Mesenchymal stem cell (in vitro differentiated cells and primary cell): ENCODE data around the gene POU6F2.

Source experiments
- DNase-seq: peaks from one replicate; pipeline ENCODE4 v3.0.0-alpha.2; 2013
- H2AFZ ChIP-seq: one replicate; pipeline ENCODE4 v1.6.1; 2013; ENCODE audit warnings: low read depth, mild to moderate bottlenecking, control low read depth, inconsistent platforms, low read length, moderate library complexity
- H2AK5ac ChIP-seq: 2 replicates; pipeline ENCODE4 v1.6.1; 2013; ENCODE audit warnings: low read length, moderate library complexity, mild to moderate bottlenecking, inconsistent platforms; ENCODE audit not compliant: severe bottlenecking
- H2BK120ac ChIP-seq: one replicate; pipeline ENCODE4 v1.6.1; 2013; ENCODE audit warnings: low read depth, mild to moderate bottlenecking, inconsistent platforms, low read length, moderate library complexity
- H2BK12ac ChIP-seq, 2 experiments: one replicate each; pipeline ENCODE4 v1.6.1; 2013; ENCODE audit warnings: inconsistent platforms in 2 of 2, low read length in 2 of 2, mild to moderate bottlenecking in 2 of 2, moderate library complexity in 2 of 2, control low read depth in 1 of 2
- H2BK15ac ChIP-seq: one replicate; pipeline ENCODE4 v1.6.1; 2013; ENCODE audit warnings: mild to moderate bottlenecking, low read depth, inconsistent platforms; ENCODE audit not compliant: poor library complexity, severe bottlenecking
- H2BK5ac ChIP-seq: 2 replicates; pipeline ENCODE4 v1.6.1; 2013; ENCODE audit warnings: low read depth, mild to moderate bottlenecking, low read length, control low read depth, inconsistent platforms; ENCODE audit not compliant: poor library complexity, severe bottlenecking
- H3K14ac ChIP-seq, 2 experiments: one replicate each; pipeline ENCODE4 v1.6.1; 2013; ENCODE audit warnings: inconsistent platforms in 2 of 2, low read length in 2 of 2, control low read depth in 1 of 2, mild to moderate bottlenecking in 1 of 2, moderate library complexity in 1 of 2
- H3K18ac ChIP-seq, 2 experiments: one replicate each; pipeline ENCODE4 v1.6.1; 2013; ENCODE audit warnings: inconsistent platforms in 2 of 2, low read length in 2 of 2, control low read depth in 1 of 2, low read depth in 1 of 2, mild to moderate bottlenecking in 1 of 2
- H3K23ac ChIP-seq, 2 experiments: one replicate each; pipeline ENCODE4 v1.6.1; 2013; ENCODE audit warnings: inconsistent platforms in 2 of 2, low read length in 2 of 2, mild to moderate bottlenecking in 2 of 2, moderate library complexity in 2 of 2, control low read depth in 1 of 2
- H3K27ac ChIP-seq: 2 replicates; pipeline ENCODE4 v1.5.1; 2013; ENCODE audit warnings: mild to moderate bottlenecking, moderate library complexity, low read length, control low read depth, inconsistent platforms; ENCODE audit not compliant: poor library complexity, severe bottlenecking
- H3K27me3 ChIP-seq, 2 experiments: 2 replicates each; pipeline versions ENCODE4 v1.6.1 to v1.7.0; 2013; ENCODE audit warnings: low read length in 2 of 2, mild to moderate bottlenecking in 2 of 2, moderate library complexity in 2 of 2, control low read depth in 1 of 2, inconsistent platforms in 1 of 2; ENCODE audit not compliant: control insufficient read depth in 1 of 2, insufficient read depth in 1 of 2
- H3K36me3 ChIP-seq, 2 experiments: 2 replicates each; pipeline versions ENCODE4 v1.6.1 to v1.7.0; 2013; ENCODE audit warnings: low read length in 2 of 2, control low read depth in 1 of 2, inconsistent platforms in 1 of 2, low read depth in 1 of 2, mild to moderate bottlenecking in 1 of 2; ENCODE audit not compliant: insufficient read depth in 2 of 2, control insufficient read depth in 1 of 2
- H3K4ac ChIP-seq, 2 experiments: one replicate each; pipeline ENCODE4 v1.6.1; 2013; ENCODE audit warnings: inconsistent platforms in 2 of 2, low read length in 2 of 2, mild to moderate bottlenecking in 2 of 2, moderate library complexity in 2 of 2, control low read depth in 1 of 2, low read depth in 1 of 2
- H3K4me1 ChIP-seq: 2 replicates; pipeline ENCODE4 v1.6.1; 2013; ENCODE audit warnings: low read depth, low read length, control low read depth; ENCODE audit not compliant: control insufficient read depth, insufficient read depth
- H3K4me2 ChIP-seq: 2 replicates; pipeline ENCODE4 v1.6.1; 2013; ENCODE audit warnings: low read length, mild to moderate bottlenecking, inconsistent platforms; ENCODE audit not compliant: poor library complexity, severe bottlenecking
- H3K4me3 ChIP-seq, 2 experiments: 2 replicates each; pipeline versions ENCODE4 v1.5.1 to v1.7.0; 2013; ENCODE audit warnings: low read length in 2 of 2, mild to moderate bottlenecking in 2 of 2, control low read depth in 1 of 2, low read depth in 1 of 2; ENCODE audit not compliant: insufficient read depth in 1 of 2
- H3K79me1 ChIP-seq: replicated peaks from 2 replicates; pipeline ENCODE4 v1.6.1; 2013; ENCODE audit warnings: mild to moderate bottlenecking, control low read depth, low read length, inconsistent platforms; ENCODE audit not compliant: poor library complexity, severe bottlenecking
- H3K9ac ChIP-seq: 2 replicates; pipeline ENCODE4 v1.7.0; 2013; ENCODE audit warnings: mild to moderate bottlenecking, low read length, moderate library complexity
- H3K9me3 ChIP-seq: 2 replicates; pipeline ENCODE4 v1.7.0; 2013; ENCODE audit warnings: mild to moderate bottlenecking, low read length; ENCODE audit not compliant: control insufficient read depth
- H4K8ac ChIP-seq: one replicate; pipeline ENCODE4 v1.6.1; 2013; ENCODE audit warnings: inconsistent platforms, mild to moderate bottlenecking, low read length, moderate library complexity
- H4K91ac ChIP-seq: one replicate; pipeline ENCODE4 v1.6.1; 2013; ENCODE audit warnings: mild to moderate bottlenecking, low read length, inconsistent platforms
- WGBS: methylation state at CpG from one replicate; pipeline ENCODE4 v1.1.7; 2013; ENCODE audit warnings: mixed read lengths; 5-methylcytosine and 5-hydroxymethylcytosine counted together

POU6F2 gene

DNA sequence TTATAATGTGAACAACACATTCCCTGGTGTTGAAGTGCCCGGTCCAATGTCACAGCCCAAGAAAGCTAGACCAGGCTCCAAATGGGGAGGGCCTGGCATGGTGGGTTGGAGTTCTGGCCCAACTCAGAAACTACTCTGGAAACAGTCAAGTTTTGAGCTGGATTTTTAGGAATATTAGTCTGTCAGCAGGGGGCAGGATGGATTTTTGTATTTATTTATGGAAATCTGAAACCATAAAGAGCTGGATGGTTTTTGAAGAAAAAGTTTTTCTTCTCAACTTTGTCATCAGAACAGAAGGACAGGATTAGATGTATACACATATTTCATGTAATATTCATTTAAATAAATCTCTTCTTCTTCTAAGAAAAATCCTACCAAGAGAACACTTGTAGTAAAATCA, 97.5 kb downstream of the POU6F2 start:
- no peak overlapping the region for H3K27ac ChIP-seq
- H2AK5ac ChIP-seq: no peak overlapping the region
- no peaks in the 10 kb centered on the region for H3K36me3 ChIP-seq
- 91% methylated on average over 1 of the region's 1 CpG for WGBS
- no peak overlapping the region for H3K4me2 ChIP-seq
- no peak overlapping the region for H3K4me3 ChIP-seq
- H3K23ac ChIP-seq: no peak overlapping the region
- H2BK15ac ChIP-seq: no peak overlapping the region
- no peaks in the 10 kb centered on the region for H3K9me3 ChIP-seq
- no peak overlapping the region for H3K9ac ChIP-seq
- H3K27me3 ChIP-seq: peaks cover 0 to 6% of the 10 kb centered on the region in 2 experiments
- no peak overlapping the region for H2AFZ ChIP-seq
- H4K8ac ChIP-seq: no peak overlapping the region
- DNase-seq: no peak
- no peak overlapping the region for H2BK120ac ChIP-seq
- no peak overlapping the region for H3K14ac ChIP-seq
- H3K18ac ChIP-seq: no peak overlapping the region
- no peaks in the 10 kb centered on the region for H3K4me1 ChIP-seq
- no peak overlapping the region for H2BK12ac ChIP-seq
- no peak overlapping the region for H3K4ac ChIP-seq
- H3K79me1 ChIP-seq: no peaks in the 10 kb centered on the region
- H4K91ac ChIP-seq: no peak overlapping the region
- H2BK5ac ChIP-seq: no peak overlapping the region

DNA sequence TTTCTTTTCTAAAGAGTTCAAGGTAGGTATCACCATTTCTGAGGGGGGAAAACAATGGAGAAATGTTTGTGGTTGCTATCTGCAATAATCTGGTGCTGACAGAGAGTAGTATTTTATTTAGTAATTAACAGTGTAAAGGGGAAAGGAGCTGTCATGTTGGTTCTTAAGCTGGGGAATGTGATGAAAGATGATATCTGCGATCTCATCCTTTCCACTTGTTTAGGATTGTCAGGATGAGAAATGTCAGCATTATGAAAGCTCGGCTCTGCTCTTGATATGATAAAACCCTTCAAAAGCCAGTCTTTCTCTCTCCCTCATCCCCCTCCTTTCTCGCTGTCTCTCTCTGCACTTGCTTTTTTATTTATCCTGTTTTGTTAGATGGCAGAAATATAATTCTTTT, 106.1 kb downstream of the POU6F2 start:
- H3K4me2 ChIP-seq: no peak overlapping the region
- H3K27me3 ChIP-seq: peaks cover 0 to 30% of the 10 kb centered on the region in 2 experiments
- no peak overlapping the region for H4K91ac ChIP-seq
- H2BK120ac ChIP-seq: no peak overlapping the region
- no peak overlapping the region for H3K4ac ChIP-seq
- H3K18ac ChIP-seq: no peak overlapping the region
- no peak overlapping the region for H2AK5ac ChIP-seq
- no peak overlapping the region for H2BK5ac ChIP-seq
- H3K4me1 ChIP-seq: no peaks in the 10 kb centered on the region
- no peak overlapping the region for H2BK12ac ChIP-seq
- H2BK15ac ChIP-seq: no peak overlapping the region
- H3K9ac ChIP-seq: no peak overlapping the region
- no peaks in the 10 kb centered on the region for H3K9me3 ChIP-seq
- H4K8ac ChIP-seq: no peak overlapping the region
- H3K79me1 ChIP-seq: no peaks in the 10 kb centered on the region
- H3K4me3 ChIP-seq: no peak overlapping the region
- H3K27ac ChIP-seq: no peak overlapping the region
- H3K23ac ChIP-seq: no peak overlapping the region
- H3K14ac ChIP-seq: no peak overlapping the region
- H2AFZ ChIP-seq: no peak overlapping the region
- DNase-seq: no peak
- H3K36me3 ChIP-seq: no peaks in the 10 kb centered on the region
- WGBS: 63% methylated on average over 1 of the region's 3 CpGs

DNA sequence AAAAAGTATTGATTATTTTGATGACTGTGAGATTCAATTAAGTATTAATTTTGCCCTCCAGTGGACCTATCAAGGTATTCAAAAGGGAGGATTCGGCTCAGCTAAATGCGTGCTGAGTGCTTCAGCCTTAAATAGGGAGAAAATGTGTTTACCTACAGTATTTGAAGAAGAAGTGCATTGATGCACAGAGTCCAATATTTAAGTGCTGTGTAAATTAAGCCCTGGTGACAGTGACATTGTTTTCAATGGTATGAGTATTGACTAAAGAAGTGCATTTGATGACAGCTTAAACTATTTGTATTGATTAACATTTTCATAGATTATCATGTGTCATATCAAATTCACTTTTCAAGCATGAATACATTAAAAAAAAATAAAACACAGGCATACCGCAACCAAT, 106.6 kb downstream of the POU6F2 start:
- Histone ChIP-seq H2BK5ac (no peak overlapping the region), H3K4me3 (no peak overlapping the region), H4K91ac (no peak overlapping the region), H3K27me3 (peaks cover 0 to 30% of the 10 kb centered on the region in 2 experiments), H2BK120ac (no peak overlapping the region), H3K4me1 (no peaks in the 10 kb centered on the region), H2BK12ac (no peak overlapping the region), H3K36me3 (no peaks in the 10 kb centered on the region), H2AFZ (no peak overlapping the region), H3K9ac (no peak overlapping the region), H2BK15ac (no peak overlapping the region), H3K4ac (no peak overlapping the region), H4K8ac (no peak overlapping the region), H3K27ac (no peak overlapping the region), H3K4me2 (no peak overlapping the region), H3K18ac (no peak overlapping the region), H3K79me1 (no peaks in the 10 kb centered on the region), H3K9me3 (no peaks in the 10 kb centered on the region), H2AK5ac (no peak overlapping the region), H3K14ac (no peak overlapping the region), H3K23ac (no peak overlapping the region)
- 94% methylated on average over 3 of the region's 3 CpGs for WGBS
- no peak for DNase-seq

DNA sequence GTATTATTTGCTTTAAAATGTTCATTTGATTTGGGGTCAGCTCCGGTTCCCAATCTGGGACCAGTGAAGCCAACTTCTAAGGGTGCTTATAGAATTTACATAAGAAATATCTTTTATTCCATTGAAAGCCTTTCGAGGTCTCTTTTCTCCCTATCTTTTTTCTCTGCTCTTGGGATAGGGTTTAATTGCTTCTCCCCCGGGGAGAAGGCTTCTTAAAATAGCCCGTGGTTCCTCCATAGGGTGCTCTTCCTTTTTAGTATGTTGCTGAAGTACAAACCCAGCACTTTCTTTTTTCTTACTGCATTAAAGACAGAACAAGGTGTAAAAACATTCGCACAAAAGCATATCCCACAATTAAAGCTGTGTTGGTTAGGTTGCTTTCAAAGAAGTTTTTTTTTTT, 107.5 kb downstream of the POU6F2 start:
- Histone ChIP-seq H3K9me3 (no peaks in the 10 kb centered on the region), H3K27ac (no peak overlapping the region), H3K18ac (no peak overlapping the region), H2BK120ac (no peak overlapping the region), H3K9ac (no peak overlapping the region), H3K4ac (no peak overlapping the region), H2AFZ (no peak overlapping the region), H4K91ac (no peak overlapping the region), H3K23ac (no peak overlapping the region), H2BK12ac (no peak overlapping the region), H3K36me3 (no peaks in the 10 kb centered on the region), H3K4me3 (peak overlapping the region in 1 of 2 experiments; percentile 57), H4K8ac (no peak overlapping the region), H3K14ac (no peak overlapping the region), H2AK5ac (no peak overlapping the region), H3K27me3 (peaks cover 0 to 30% of the 10 kb centered on the region in 2 experiments), H2BK15ac (no peak overlapping the region), H3K79me1 (no peaks in the 10 kb centered on the region), H2BK5ac (no peak overlapping the region), H3K4me1 (no peaks in the 10 kb centered on the region), H3K4me2 (peak overlapping the region; percentile 81)
- DNase-seq: no peak
- 8% methylated on average over 2 of the region's 5 CpGs for WGBS
